Measurements from ENCODE around the gene CDH2. TPM values are rescaled to one million over a fixed set of nuclear protein-coding genes. Genes with fewer than 3 reads are reported as not detected.

The CDH2 gene
- total and polyA plus RNA-seq, 2 experiments from 2014 or later = 103 to 165 TPM

DNA sequence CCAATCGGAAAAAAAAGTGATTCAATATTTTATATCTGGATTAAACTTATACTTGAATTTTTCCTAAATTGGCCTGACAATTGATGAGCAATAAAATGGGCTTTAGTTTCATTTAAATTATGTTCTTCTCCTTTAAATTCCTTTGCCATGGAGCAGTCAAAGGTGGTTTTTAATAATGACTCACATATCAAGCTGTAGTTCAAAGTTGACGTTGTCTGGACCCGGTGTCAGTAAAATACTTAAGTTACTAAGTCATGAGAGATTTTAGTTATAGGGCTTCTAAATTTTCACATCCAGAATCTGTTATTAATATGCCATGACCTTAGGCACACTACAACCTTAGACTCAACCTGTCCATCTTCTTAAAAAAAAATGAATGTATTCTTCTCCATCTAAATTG is 62.5 kb downstream of the CDH2 start:
- Histone ChIP-seq H3K4me3 (peak overlapping the region; percentile 41), H3K9me3 (ENCODE audit: low read depth) (no peaks in the 10 kb centered on the region), H3K9me2 (ENCODE audit: insufficient read depth) (no peaks in the 10 kb centered on the region), H3K36me3 (ENCODE audit: low read depth) (no peaks in the 10 kb centered on the region), H3K4me2 (ENCODE audit: unreplicated experiment) (peak overlapping the region; percentile 75), H3K4me1 (ENCODE audit: insufficient read depth) (peaks cover 73% of the 10 kb centered on the region), H3K27ac (peak overlapping the region; percentile 94), H3F3A (ENCODE audit: insufficient read depth) (peaks cover 64% of the 10 kb centered on the region), H3K79me2 (ENCODE audit: insufficient read depth) (peaks cover 82% of the 10 kb centered on the region), H4K20me1 (ENCODE audit: insufficient read depth) (no peaks in the 10 kb centered on the region), H3K9ac (peak overlapping the region; percentile 68), H2AFZ (no peak overlapping the region), H3K27me3 (replicated peaks; ENCODE audit: insufficient read depth) (no peaks in the 10 kb centered on the region)
- TF ChIP-seq EZH2phosphoT487 (IDR thresholded peaks at IDR 0.05; ENCODE audit: insufficient read depth, low read depth) (no peak), EZH2 (IDR thresholded peaks at IDR 0.05; ENCODE audit: insufficient read depth, poor library complexity, severe bottlenecking) (no peak)
- DNase-seq = peak; percentile 78
- in situ Hi-C loops (cut with MboI) = no loop called here
- WGBS, 2 experiments (ENCODE audit: low coverage in 1 of 2, low lambda C conversion rate in 2 of 2, missing lambda C conversion rate in 2 of 2) = 19 to 23% methylated on average over 3 of the region's 3 CpGs

DNA sequence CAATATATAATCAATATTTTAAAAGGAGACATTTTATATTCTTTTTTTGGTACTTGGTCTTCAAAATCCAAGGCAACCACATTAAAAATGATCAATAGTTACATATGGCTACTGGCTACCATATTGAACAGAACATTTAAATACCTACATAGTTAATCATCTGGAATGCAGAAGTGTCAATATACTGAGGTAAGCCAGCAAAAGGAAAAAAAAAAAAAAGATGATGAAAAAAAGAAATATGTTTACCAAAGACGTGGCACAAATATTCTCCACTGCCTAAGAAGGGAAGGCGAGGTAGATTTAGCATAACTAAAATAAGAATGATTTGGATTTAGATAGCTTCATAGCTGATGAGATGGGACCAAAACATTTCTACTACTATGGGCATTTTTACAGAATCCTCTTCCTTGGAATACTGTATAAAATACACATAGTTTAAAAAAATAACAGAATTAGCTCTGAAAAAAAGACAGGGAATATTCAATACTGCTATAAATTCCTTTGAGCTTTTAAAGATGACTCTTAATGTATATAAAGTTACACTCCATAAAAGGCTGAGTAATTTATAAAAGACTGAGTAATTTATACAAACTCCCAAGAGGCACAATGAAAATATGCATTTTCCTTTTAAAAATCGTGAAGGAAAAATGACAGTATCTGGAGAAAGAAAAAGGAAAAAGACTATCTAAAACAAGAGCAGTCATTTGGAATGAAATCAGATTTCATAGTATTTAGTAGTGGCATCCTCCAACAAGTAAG is 63.5 kb downstream of the CDH2 start:
- Histone ChIP-seq H3K4me3 (peak overlapping the region; percentile 13), H4K20me1 (ENCODE audit: insufficient read depth) (no peaks in the 10 kb centered on the region), H3K9me2 (ENCODE audit: insufficient read depth) (no peaks in the 10 kb centered on the region), H2AFZ (no peak overlapping the region), H3K9ac (peak overlapping the region; percentile 68; the same call in 1 of the 2 replicates), H3F3A (ENCODE audit: insufficient read depth) (peaks cover 66% of the 10 kb centered on the region), H3K4me2 (ENCODE audit: unreplicated experiment) (peak overlapping the region; percentile 75), H3K79me2 (ENCODE audit: insufficient read depth) (peaks cover 82% of the 10 kb centered on the region), H3K4me1 (ENCODE audit: insufficient read depth) (peaks cover 83% of the 10 kb centered on the region), H3K36me3 (ENCODE audit: low read depth) (no peaks in the 10 kb centered on the region), H3K27ac (peak overlapping the region; percentile 94), H3K9me3 (ENCODE audit: low read depth) (no peaks in the 10 kb centered on the region), H3K27me3 (replicated peaks; ENCODE audit: insufficient read depth) (no peaks in the 10 kb centered on the region)
- TF ChIP-seq EZH2 (IDR thresholded peaks at IDR 0.05; ENCODE audit: insufficient read depth, poor library complexity, severe bottlenecking) (no peak), EZH2phosphoT487 (IDR thresholded peaks at IDR 0.05; ENCODE audit: insufficient read depth, low read depth) (no peak)
- WGBS, 2 experiments (ENCODE audit: low coverage in 1 of 2, low lambda C conversion rate in 2 of 2, missing lambda C conversion rate in 2 of 2) = 45 to 46% methylated on average over 3 of the region's 3 CpGs
- in situ Hi-C loops (cut with MboI) = no loop called here
- DNase-seq = peak; percentile 27

GRCh38 chr18:28112056-28112470 is 64.9 kb downstream of the CDH2 start:
- Histone ChIP-seq H3K27ac (peak overlapping the region; percentile 94), H3K4me2 (ENCODE audit: unreplicated experiment) (peak overlapping the region; percentile 75), H3K9me3 (ENCODE audit: low read depth) (no peaks in the 10 kb centered on the region), H3K9ac (peak overlapping the region; percentile 70), H4K20me1 (ENCODE audit: insufficient read depth) (no peaks in the 10 kb centered on the region), H3K36me3 (ENCODE audit: low read depth) (no peaks in the 10 kb centered on the region), H3K79me2 (ENCODE audit: insufficient read depth) (peaks cover 82% of the 10 kb centered on the region), H2AFZ (peak overlapping the region; percentile 25), H3K4me3 (peak overlapping the region; percentile 59), H3K27me3 (replicated peaks; ENCODE audit: insufficient read depth) (no peaks in the 10 kb centered on the region), H3F3A (ENCODE audit: insufficient read depth) (peaks cover 75% of the 10 kb centered on the region), H3K4me1 (ENCODE audit: insufficient read depth) (peaks cover 91% of the 10 kb centered on the region), H3K9me2 (ENCODE audit: insufficient read depth) (no peaks in the 10 kb centered on the region)
- peak; percentile 81 for DNase-seq
- WGBS, 2 experiments (ENCODE audit: low coverage in 1 of 2, low lambda C conversion rate in 2 of 2, missing lambda C conversion rate in 2 of 2) = 9 to 11% methylated on average over 5 of the region's 5 CpGs
- in situ Hi-C loops (cut with MboI) = no loop called here
- TF ChIP-seq EZH2 (IDR thresholded peaks at IDR 0.05; ENCODE audit: insufficient read depth, poor library complexity, severe bottlenecking) (no peak), EZH2phosphoT487 (IDR thresholded peaks at IDR 0.05; ENCODE audit: insufficient read depth, low read depth) (no peak)

DNA sequence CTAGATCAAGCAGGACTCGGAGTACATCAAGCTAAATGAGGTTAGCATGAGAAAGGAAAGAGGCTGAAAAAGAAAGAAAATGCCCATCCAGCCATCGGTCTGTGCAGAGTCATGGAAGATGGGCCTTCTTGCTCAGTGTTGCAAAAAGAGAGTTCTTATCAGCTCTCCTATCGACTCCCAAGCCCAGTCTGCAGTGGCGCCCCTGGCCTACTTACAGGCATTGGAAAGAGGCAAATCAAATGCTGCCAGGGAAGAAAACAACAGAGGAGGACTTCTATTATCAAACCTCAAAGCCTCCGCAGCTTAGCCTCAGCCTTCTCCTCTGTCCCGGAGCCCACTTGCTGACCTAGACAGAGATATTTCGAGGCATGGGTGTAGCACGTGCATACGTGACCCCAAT is 66.0 kb downstream of the CDH2 start:
- DNase-seq = no peak
- H4K20me1 ChIP-seq (ENCODE audit: insufficient read depth) = no peaks in the 10 kb centered on the region
- no peaks in the 10 kb centered on the region for H3K27me3 ChIP-seq (replicated peaks; ENCODE audit: insufficient read depth)
- no peak overlapping the region for H3K4me3 ChIP-seq
- no peak for TF ChIP-seq EZH2phosphoT487 (IDR thresholded peaks at IDR 0.05; ENCODE audit: insufficient read depth, low read depth)
- no peak for TF ChIP-seq EZH2 (IDR thresholded peaks at IDR 0.05; ENCODE audit: insufficient read depth, poor library complexity, severe bottlenecking)
- no peak overlapping the region for H3K9ac ChIP-seq
- H3F3A ChIP-seq (ENCODE audit: insufficient read depth) = peaks cover 65% of the 10 kb centered on the region
- H3K27ac ChIP-seq = no peak overlapping the region
- 88 to 93% methylated on average over 9 of the region's 9 CpGs for WGBS, 2 experiments (ENCODE audit: low coverage in 1 of 2, low lambda C conversion rate in 2 of 2, missing lambda C conversion rate in 2 of 2)
- no peaks in the 10 kb centered on the region for H3K9me2 ChIP-seq (ENCODE audit: insufficient read depth)
- H3K36me3 ChIP-seq (ENCODE audit: low read depth) = no peaks in the 10 kb centered on the region
- in situ Hi-C loops (cut with MboI) = no loop called here
- peaks cover 80% of the 10 kb centered on the region for H3K4me1 ChIP-seq (ENCODE audit: insufficient read depth)
- no peaks in the 10 kb centered on the region for H3K9me3 ChIP-seq (ENCODE audit: low read depth)
- H3K79me2 ChIP-seq (ENCODE audit: insufficient read depth) = peaks cover 82% of the 10 kb centered on the region
- no peak overlapping the region for H2AFZ ChIP-seq
- no peak overlapping the region for H3K4me2 ChIP-seq (ENCODE audit: unreplicated experiment)
